A549 (cell line): ENCODE measurements around the gene MEI1. TPM values are rescaled to one million over a fixed set of nuclear protein-coding genes. Genes with fewer than 3 reads are reported as not detected.

Experiments
- ATAC-seq, 2 experiments: fragments of 200-7000 bp in 1 of 2; fragments of >200 bp in 1 of 2; cut with Nextera tagmentation in 1 of 2; cut with Tn5 transposase in 1 of 2; 3 replicates each; pipeline versions ENCODE4 v1.8.0 to v1.9.1; 2018 to 2020; ENCODE audit warnings: mild to moderate bottlenecking in 1 of 2, moderate library complexity in 1 of 2
- CTCF ChIA-PET: fragments of 300-600 bp; sonication (Branson Sonifier 250); formaldehyde crosslinking; extraction: SDS; loops from one replicate; lab custom pipeline; 2021; ENCODE audit warnings: antibody characterized with exemption, inconsistent platforms; lab: Yijun Ruan, JAX
- POLR2A ChIA-PET: fragments of 350-600 bp; formaldehyde crosslinking; extraction: SDS; loops from one replicate; lab custom pipeline; 2021; ENCODE audit warnings: antibody characterized with exemption, inconsistent platforms; lab: Yijun Ruan, JAX
- DNase-seq, 2 experiments: peaks; one replicate each; pipeline versions ENCODE4 v3.0.0 to v3.0.0-alpha.2; 2011 to 2016; ENCODE audit warnings: low read depth in 1 of 2, low spot score in 1 of 2
- FAIRE-seq: peaks from 2 replicates; lab custom pipeline; 2011; peaks lifted over from hg19 to GRCh38; lab: Jason Lieb, UNC
- H3K27ac ChIP-seq, 2 experiments: fragments of >200 bp; sonication (Bioruptor Twin); formaldehyde crosslinking; 3 replicates each; pipeline ENCODE4 v1.5.1; 2016 to 2017
- H3K4me1 ChIP-seq: fragments of >200 bp; sonication (Bioruptor Twin); formaldehyde crosslinking; 3 replicates; pipeline ENCODE4 v1.6.1; 2016
- H3K4me2 ChIP-seq: fragments of >200 bp; sonication (Bioruptor Twin); formaldehyde crosslinking; 3 replicates; pipeline ENCODE4 v1.6.1; 2016
- H3K4me3 ChIP-seq: fragments of >200 bp; sonication (Bioruptor Twin); formaldehyde crosslinking; 3 replicates; pipeline ENCODE4 v1.5.1; 2016
- H3K9me3 ChIP-seq: fragments of >200 bp; sonication (Bioruptor Twin); formaldehyde crosslinking; 3 replicates; pipeline ENCODE4 v1.6.1; 2016
- BHLHE40 ChIP-seq: IDR thresholded peaks from 2 replicates; pipeline ENCODE4 v1.6.1; 2012; ENCODE audit warnings: low read depth, low read length, inconsistent platforms
- CEBPB ChIP-seq, 2 experiments: fragments of >200 bp in 1 of 2; sonication (Bioruptor Twin) in 1 of 2; formaldehyde crosslinking in 1 of 2; IDR thresholded peaks; 2 replicates each; pipeline ENCODE4 v1.6.1; 2012 to 2016
- CHD4 ChIP-seq: fragments of 200-600 bp; sonication (generic); IDR thresholded peaks from 2 replicates; pipeline ENCODE4 v1.6.1; 2016; ENCODE audit warnings: antibody characterized with exemption, mild to moderate bottlenecking, borderline replicate concordance
- EHMT2 ChIP-seq: fragments of 200-600 bp; sonication (generic); IDR thresholded peaks from 2 replicates; pipeline ENCODE4 v1.6.1; 2016; ENCODE audit warnings: antibody characterized with exemption, low read depth, mild to moderate bottlenecking, moderate library complexity
- ESRRA ChIP-seq: fragments of 150-350 bp; IDR thresholded peaks from 2 replicates; pipeline ENCODE4 v1.6.1; 2014; ENCODE audit warnings: mild to moderate bottlenecking, low read length, borderline replicate concordance
- FOSB ChIP-seq: fragments of 250-450 bp; sonication (Bioruptor Pico); IDR thresholded peaks from 2 replicates; pipeline ENCODE4 v1.5.0; 2020; ENCODE audit warnings: mild to moderate bottlenecking, moderate library complexity
- FOSL2 ChIP-seq, 2 experiments: fragments of 450-650 bp in 1 of 2; fragments of >200 bp in 1 of 2; sonication (Bioruptor Twin) in 1 of 2; formaldehyde crosslinking; IDR thresholded peaks; 2 replicates each; pipeline versions ENCODE4 v1.5.0 to v1.6.1; 2016 to 2020; ENCODE audit warnings: mild to moderate bottlenecking in 1 of 2, moderate library complexity in 1 of 2
- FOXS1 ChIP-seq: fragments of 250-450 bp; sonication (Bioruptor Pico); IDR thresholded peaks from 2 replicates; pipeline ENCODE4 v1.5.0; 2020; ENCODE audit warnings: mild to moderate bottlenecking, moderate library complexity
- GATA3 ChIP-seq: IDR thresholded peaks from 2 replicates; pipeline ENCODE4 v1.6.1; 2012; ENCODE audit warnings: borderline replicate concordance
- HES2 ChIP-seq: fragments of >200 bp; sonication (Bioruptor Twin); formaldehyde crosslinking; IDR thresholded peaks from 2 replicates; pipeline ENCODE4 v1.6.1; 2016
- HOXB13 ChIP-seq: fragments of 250-450 bp; sonication (Bioruptor Pico); IDR thresholded peaks from 2 replicates; pipeline ENCODE4 v1.5.0; 2020; ENCODE audit warnings: low read depth, mild to moderate bottlenecking, moderate library complexity
- JUN ChIP-seq, 2 experiments: fragments of >200 bp; sonication (Bioruptor Twin); formaldehyde crosslinking; IDR thresholded peaks; 2 replicates in 1 of 2; 3 replicates in 1 of 2; pipeline ENCODE4 v1.6.1; 2016 to 2017
- JUNB ChIP-seq: fragments of >200 bp; sonication (Bioruptor Twin); formaldehyde crosslinking; IDR thresholded peaks from 2 replicates; pipeline ENCODE4 v1.6.1; 2016
- KDM1A ChIP-seq: fragments of 200-600 bp; sonication (generic); IDR thresholded peaks from 2 replicates; pipeline ENCODE4 v1.6.1; 2016; ENCODE audit warnings: low read depth, mild to moderate bottlenecking
- MAZ ChIP-seq: fragments of 150-350 bp; IDR thresholded peaks from 2 replicates; pipeline ENCODE4 v1.6.1; 2014; ENCODE audit warnings: antibody characterized with exemption, low read depth, low read length, borderline replicate concordance
- NPAS2 ChIP-seq: fragments of 250-450 bp; sonication (Bioruptor Pico); IDR thresholded peaks from 2 replicates; pipeline ENCODE4 v1.8.0; 2022; ENCODE audit warnings: mild to moderate bottlenecking, moderate library complexity, borderline replicate concordance
- PBX3 ChIP-seq: IDR thresholded peaks from 2 replicates; pipeline ENCODE4 v1.6.1; 2012
- PHF8 ChIP-seq: fragments of 200-600 bp; sonication (generic); IDR thresholded peaks from 2 replicates; pipeline ENCODE4 v1.6.1; 2016; ENCODE audit warnings: low read depth, mild to moderate bottlenecking, antibody characterized with exemption, moderate library complexity, borderline replicate concordance
- POLR2A ChIP-seq: IDR thresholded peaks from 2 replicates; pipeline ENCODE4 v1.6.1; 2012; ENCODE audit warnings: mild to moderate bottlenecking, low read length
- POLR2AphosphoS2 ChIP-seq: conservative IDR thresholded peaks from 2 replicates; pipeline ENCODE4 v1.6.1; 2012; ENCODE audit warnings: low read length, improper control_type of control experiment, inconsistent platforms
- RAD21 ChIP-seq, 2 experiments: fragments of >200 bp in 1 of 2; sonication (Bioruptor Twin) in 1 of 2; formaldehyde crosslinking in 1 of 2; IDR thresholded peaks in 1 of 2; conservative IDR thresholded peaks in 1 of 2; 2 replicates in 1 of 2; 3 replicates in 1 of 2; pipeline ENCODE4 v1.6.1; 2012 to 2018; ENCODE audit warnings: inconsistent platforms in 1 of 2
- RCOR1 ChIP-seq: fragments of 150-350 bp; IDR thresholded peaks from 2 replicates; pipeline ENCODE4 v1.6.1; 2014; ENCODE audit warnings: antibody characterized with exemption, low read length, low read depth
- ZNF302 ChIP-seq: fragments of 250-450 bp; sonication (Bioruptor Pico); IDR thresholded peaks from 2 replicates; pipeline ENCODE4 v1.9.0; 2021; ENCODE audit warnings: inconsistent platforms, mild to moderate bottlenecking, moderate library complexity
- WGBS: methylation state at CpG from one replicate; pipeline ENCODE4 v1.1.6; 2017; ENCODE audit errors: missing lambda C conversion rate; 5-methylcytosine and 5-hydroxymethylcytosine counted together
- polyA plus RNA-seq, 4 experiments: library from polyadenylated mRNA; depleted of rRNA in 3 of 4; stranded (reverse); fragments of >200 nt; fragmentation: RNase III in 1 of 4; extraction: RNeasy Plus Mini Kit Qiagen cat#74134 plus additional on column Dnase treatment in 1 of 4; gene quantifications; 2 replicates in 3 of 4; 3 replicates in 1 of 4; pipeline ENCODE4 v1.2.3, GENCODE V29; 2011 to 2017
- TF ChIP-seq, protein P1 (sequence below): IDR thresholded peaks from 2 replicates; pipeline ENCODE4 v1.6.1; 2012; ENCODE audit warnings: low read depth, borderline replicate concordance

MEI1 gene
- polyA plus RNA-seq, 2 of the 4 experiments (the other 2 are of a cell fraction): 0.12 TPM; not detected in 1

GRCh38 chr22:41780746-41781505 is 81.6 kb downstream of the MEI1 start:
- Histone ChIP-seq H3K4me1 (no peaks in the 10 kb centered on the region), H3K27ac (no peak overlapping the region), H3K9me3 (no peaks in the 10 kb centered on the region), H3K4me3 (no peak overlapping the region), H3K4me2 (no peak overlapping the region)
- ChIA-PET CTCF (interaction anchor here (0.7 kb wide), 1 partner anchor 38 kb away, joined by 3 read pairs; no protein-coding TSS in a partner anchor), POLR2A (no interaction called here)
- DNase-seq: no peak
- ATAC-seq: no peak; a peak in 1 of 6 replicates
- WGBS: 81% methylated on average over 11 of the region's 11 CpGs
- TF ChIP-seq RAD21 (conservative IDR thresholded peaks at IDR 0.05 in 1 of 2, IDR thresholded peaks at IDR 0.05 in 1 of 2): no peak
- no peak for TF ChIP-seq HES2
- no peak for TF ChIP-seq POLR2A
- no peak for TF ChIP-seq JUNB
- TF ChIP-seq PBX3: no peak
- no peak for TF ChIP-seq MAZ
- no peak for TF ChIP-seq PHF8
- TF ChIP-seq BHLHE40: no peak
- TF ChIP-seq HOXB13 (CRISPR knock-in tag): no peak
- TF ChIP-seq CHD4: no peak
- TF ChIP-seq NPAS2 (CRISPR knock-in tag): no peak
- TF ChIP-seq KDM1A: no peak
- TF ChIP-seq CEBPB (IDR thresholded peaks at IDR 0.05): no peak
- no peak for TF ChIP-seq JUN (IDR thresholded peaks at IDR 0.05)
- no peak for FAIRE-seq

GRCh38 chr22:41781507-41781906 is 82.2 kb downstream of the MEI1 start:
- WGBS: no CpG with 5 or more reads among the region's 1 CpG

DNA sequence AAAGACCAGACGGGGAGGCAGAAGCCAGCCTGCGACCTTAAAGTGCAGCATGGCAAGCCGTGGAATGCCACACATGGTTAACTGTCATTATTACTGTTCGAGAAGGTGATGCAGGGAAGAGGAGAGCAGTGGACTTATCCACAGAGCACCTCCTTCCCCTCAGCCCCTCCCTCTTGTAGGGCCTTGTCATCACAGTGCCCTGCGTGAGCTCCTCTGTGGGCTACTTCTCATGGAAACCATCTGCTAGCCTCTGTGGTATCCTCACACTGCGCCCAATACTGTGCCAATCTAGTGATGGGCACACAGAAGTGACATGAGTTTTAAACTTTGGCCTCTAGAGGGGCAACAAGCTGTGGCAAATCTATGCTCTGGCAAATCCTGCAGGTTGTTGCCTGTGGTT is 83.0 kb downstream of the MEI1 start:
- H3K4me3 ChIP-seq: no peak overlapping the region
- H3K9me3 ChIP-seq: no peaks in the 10 kb centered on the region
- CTCF ChIA-PET: interaction anchor here (1.5 kb wide), 1 partner anchor 86 kb away, joined by 5 read pairs; no protein-coding TSS in a partner anchor
- WGBS: 85% methylated on average over 6 of the region's 6 CpGs
- no peak overlapping the region for H3K27ac ChIP-seq
- no peak for TF ChIP-seq EHMT2
- TF ChIP-seq FOSB: no peak
- TF ChIP-seq, protein P1, sequence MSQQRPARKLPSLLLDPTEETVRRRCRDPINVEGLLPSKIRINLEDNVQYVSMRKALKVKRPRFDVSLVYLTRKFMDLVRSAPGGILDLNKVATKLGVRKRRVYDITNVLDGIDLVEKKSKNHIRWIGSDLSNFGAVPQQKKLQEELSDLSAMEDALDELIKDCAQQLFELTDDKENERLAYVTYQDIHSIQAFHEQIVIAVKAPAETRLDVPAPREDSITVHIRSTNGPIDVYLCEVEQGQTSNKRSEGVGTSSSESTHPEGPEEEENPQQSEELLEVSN: no peak
- no peak for TF ChIP-seq ESRRA
- TF ChIP-seq FOSL2 (IDR thresholded peaks at IDR 0.05): no peak
- TF ChIP-seq FOSL2 (CRISPR knock-in tag; IDR thresholded peaks at IDR 0.05): no peak
- no peak for TF ChIP-seq JUN (IDR thresholded peaks at IDR 0.05)
- POLR2A ChIA-PET: interaction anchor here (1.3 to 1.5 kb wide), 2 partner anchors 17 to 19 kb away, joined by 3 to 4 read pairs; partner anchors contain the start of gene CCDC134
- FAIRE-seq: no peak
- no peak overlapping the region for H3K4me2 ChIP-seq
- ATAC-seq: no peak; a peak in 1 of 6 replicates
- DNase-seq: no peak
- H3K4me1 ChIP-seq: no peaks in the 10 kb centered on the region

More at GRCh38 chr22:41781507-41781906, 82.2 kb downstream of the MEI1 start:
- ChIA-PET CTCF (interaction anchor here (1.5 kb wide), 1 partner anchor 85 kb away, joined by 5 read pairs; no protein-coding TSS in a partner anchor), POLR2A (interaction anchor here (1.5 kb wide), 1 partner anchor 20 kb away, joined by 4 read pairs; the partner anchor contains the start of gene CCDC134)
- Histone ChIP-seq H3K27ac (no peak overlapping the region), H3K4me3 (no peak overlapping the region), H3K4me2 (no peak overlapping the region), H3K9me3 (no peaks in the 10 kb centered on the region), H3K4me1 (no peaks in the 10 kb centered on the region)
- no peak for FAIRE-seq
- TF ChIP-seq GATA3: no peak
- no peak for TF ChIP-seq FOXS1 (CRISPR knock-in tag)
- TF ChIP-seq POLR2AphosphoS2: no peak
- no peak for TF ChIP-seq RCOR1
- TF ChIP-seq ZNF302 (CRISPR knock-in tag): no peak
- TF ChIP-seq BHLHE40: no peak
- no peak for DNase-seq
- no peak for ATAC-seq
